Epithelial cell of esophagus (primary cell): ENCODE data around the gene MAN1C1.

Experiments used
- DNase-seq: peaks from one replicate; pipeline ENCODE4 v3.0.0; 2010; ENCODE audit warnings: low read depth
- H3K4me3 ChIP-seq: 2 replicates; pipeline ENCODE4 v1.5.1; 2011; ENCODE audit warnings: mild to moderate bottlenecking, low read length, control low read depth
- CTCF ChIP-seq: IDR thresholded peaks from 2 replicates; pipeline ENCODE4 v1.5.1; 2011; ENCODE audit warnings: low read depth, mild to moderate bottlenecking, low read length, control low read depth, inconsistent platforms; ENCODE audit not compliant: insufficient read depth; ENCODE audit errors: missing control alignments

Gene MAN1C1

DNA sequence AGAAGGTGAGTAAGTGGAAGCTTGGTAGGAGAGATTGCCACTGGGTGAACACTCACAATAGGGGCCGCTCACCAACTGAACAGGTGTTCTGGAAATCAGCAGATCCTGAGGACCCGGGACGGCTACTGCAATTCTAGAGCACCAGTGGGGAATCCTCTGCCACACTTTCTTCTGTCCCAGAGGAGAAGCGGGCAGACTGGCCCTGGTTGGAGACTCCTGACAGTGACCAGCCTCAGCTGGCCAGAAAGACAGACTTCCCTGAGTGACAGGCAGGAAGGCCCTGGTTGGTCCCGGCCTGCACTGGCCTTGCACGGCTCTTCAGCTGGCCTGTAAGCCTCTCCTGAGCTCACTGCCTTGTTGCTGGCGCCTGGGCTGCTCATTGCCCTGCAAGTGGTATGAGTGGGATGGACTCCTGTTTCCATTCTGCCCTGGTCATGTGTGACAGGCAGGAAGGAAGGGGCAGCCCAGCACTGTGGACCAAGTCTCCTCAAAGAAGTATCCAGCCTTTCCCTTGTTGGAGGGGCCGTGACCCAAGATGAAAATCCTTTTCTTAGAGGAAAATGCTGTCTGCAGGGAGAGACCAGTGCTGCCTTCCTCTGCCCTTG is 34.5 kb downstream of the MAN1C1 start:
- no peak for DNase-seq
- no peak overlapping the region for H3K4me3 ChIP-seq
- no peak for TF ChIP-seq CTCF

DNA sequence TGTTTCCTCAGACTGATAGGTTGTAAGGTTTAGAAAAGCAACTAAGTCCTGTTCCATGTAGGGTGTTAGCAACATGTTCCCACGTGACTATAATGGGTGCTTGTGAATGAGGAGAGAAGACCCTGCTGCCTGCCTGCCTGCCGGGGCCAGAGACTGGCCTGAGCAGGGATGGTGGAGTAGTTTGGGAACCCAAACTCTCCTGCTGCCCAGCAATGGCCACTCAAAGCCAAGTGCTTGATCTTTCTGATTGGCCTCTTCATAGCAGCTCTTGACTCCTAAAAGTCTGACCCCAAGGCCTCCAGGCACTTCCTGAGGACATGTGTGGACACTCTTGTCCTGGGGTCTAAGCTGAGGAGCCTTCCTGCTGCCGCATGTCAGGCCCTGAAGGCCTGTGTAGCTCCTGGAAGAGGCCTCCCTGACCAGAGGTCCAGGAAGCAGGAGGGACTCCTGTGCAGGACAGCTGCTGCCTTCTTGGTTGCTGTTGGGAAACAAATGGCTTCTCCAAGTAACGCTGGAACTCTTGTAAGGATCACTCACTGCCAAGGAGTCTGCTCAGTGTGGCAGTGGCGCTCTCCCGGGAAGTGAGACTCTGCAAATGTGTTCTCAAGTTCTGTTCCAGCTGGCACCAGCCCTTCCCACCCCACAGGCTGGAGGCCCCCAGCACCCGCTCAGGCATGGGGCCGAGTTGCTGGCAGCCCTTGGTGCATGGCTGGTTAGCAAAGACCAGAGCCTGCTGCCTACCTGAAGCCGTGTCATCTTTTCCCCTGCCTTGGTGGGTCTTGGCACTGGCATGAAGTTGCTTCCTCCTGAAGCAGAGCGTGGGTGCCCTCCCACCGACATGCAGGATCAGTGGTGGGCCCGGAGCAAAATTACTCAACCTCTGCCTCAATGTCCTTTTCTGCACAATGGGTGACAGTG is 35.5 kb downstream of the MAN1C1 start:
- H3K4me3 ChIP-seq = no peak overlapping the region
- no peak for DNase-seq
- no peak for TF ChIP-seq CTCF

DNA sequence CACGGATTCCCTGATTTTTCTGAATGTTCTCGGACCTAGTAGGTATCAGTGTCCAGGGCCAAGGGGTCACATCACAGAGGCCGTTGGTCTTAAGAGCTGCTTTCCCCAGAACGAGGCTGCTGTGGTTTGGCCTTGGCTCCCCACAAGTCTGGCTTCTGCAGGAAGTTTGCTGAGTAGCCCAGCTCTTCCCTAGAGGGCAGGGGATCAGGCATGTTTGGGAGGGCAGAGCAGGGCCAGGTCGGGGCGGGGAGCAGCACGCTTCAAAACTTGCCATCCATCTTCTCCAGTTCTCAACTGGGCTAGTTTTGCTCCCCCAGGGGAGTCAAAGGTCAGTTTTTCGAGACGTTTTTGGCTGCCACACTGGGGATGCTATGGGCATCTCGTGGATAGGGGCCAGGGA is 37.0 kb downstream of the MAN1C1 start:
- TF ChIP-seq CTCF = no peak
- H3K4me3 ChIP-seq = no peak overlapping the region
- DNase-seq = no peak

GRCh38 chr1:25654109-25654660 is 37.6 kb downstream of the MAN1C1 start:
- H3K4me3 ChIP-seq = no peak overlapping the region
- DNase-seq = no peak
- no peak for TF ChIP-seq CTCF

DNA sequence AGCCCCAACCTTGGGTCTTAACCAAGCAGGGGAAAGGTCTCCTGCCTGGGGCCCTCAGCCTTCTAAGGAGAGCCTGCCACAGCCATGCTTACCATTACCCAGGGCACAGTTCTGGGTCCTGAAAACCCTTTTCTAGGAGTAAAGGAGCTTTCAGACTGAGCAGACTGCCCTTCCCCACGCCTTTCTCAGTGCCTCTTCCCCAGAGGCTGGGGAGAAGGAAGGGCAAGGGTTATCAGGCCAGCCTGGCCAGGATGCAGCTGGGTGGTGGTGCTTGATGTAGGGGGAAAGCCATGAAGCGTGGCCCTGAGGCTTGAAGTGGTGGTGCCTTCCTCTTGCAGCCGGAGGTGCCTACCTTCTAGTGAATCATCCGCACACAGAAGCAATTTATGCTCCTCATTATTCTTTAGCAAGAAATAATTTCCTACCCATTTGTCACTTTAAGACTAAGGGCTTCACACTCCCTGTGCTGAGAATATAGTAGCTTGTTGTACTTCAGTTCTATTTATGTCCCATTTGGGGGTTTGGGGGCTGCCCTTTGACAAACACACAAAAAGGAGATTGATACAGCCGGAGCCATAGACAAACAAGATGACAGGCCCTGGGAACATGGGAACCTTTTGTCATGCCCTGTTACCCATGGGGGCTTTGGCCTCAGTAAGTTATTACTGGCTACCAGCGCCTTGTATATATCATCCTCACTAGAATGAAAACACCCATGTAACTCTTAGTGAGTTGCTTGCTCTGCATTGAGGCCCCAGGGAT is 40.7 kb downstream of the MAN1C1 start:
- TF ChIP-seq CTCF = no peak
- no peak for DNase-seq

GRCh38 chr1:25657883-25658760 is 41.5 kb downstream of the MAN1C1 start:
- DNase-seq = no peak
- H3K4me3 ChIP-seq = no peak overlapping the region
- no peak for TF ChIP-seq CTCF

More for the DNA sequence above, 40.7 kb downstream of the MAN1C1 start:
- no peak overlapping the region for H3K4me3 ChIP-seq
